GM04504 (cell line): ENCODE measurements around the gene NT5C2.
A peak's percentile ranks its signal among the peaks of the same experiment; 100 is the strongest.

Source experiments
- DNase-seq: peaks from one replicate; pipeline ENCODE4 v3.0.0-alpha.2; 2012; ENCODE audit warnings: low read depth

The NT5C2 gene

DNA sequence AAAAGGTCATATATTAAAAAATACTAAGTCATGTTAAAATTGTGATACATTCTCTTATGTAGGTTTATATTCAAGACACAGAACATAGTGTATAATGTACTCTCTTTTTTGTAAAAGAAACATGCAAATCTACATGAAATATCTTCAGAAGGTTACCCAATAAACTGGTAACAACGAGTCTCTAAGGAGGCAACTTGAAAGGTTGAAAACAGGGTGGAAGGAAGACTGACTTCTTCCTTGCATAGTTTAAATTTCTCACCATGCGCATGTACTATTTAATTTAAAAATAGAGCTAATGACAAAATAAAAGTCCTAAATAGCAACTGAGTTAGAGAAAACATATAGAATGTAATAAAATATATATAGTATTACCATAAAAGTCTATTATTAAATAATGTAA lies 132.5 kb downstream of the NT5C2 start:
- DNase-seq = no peak

DNA sequence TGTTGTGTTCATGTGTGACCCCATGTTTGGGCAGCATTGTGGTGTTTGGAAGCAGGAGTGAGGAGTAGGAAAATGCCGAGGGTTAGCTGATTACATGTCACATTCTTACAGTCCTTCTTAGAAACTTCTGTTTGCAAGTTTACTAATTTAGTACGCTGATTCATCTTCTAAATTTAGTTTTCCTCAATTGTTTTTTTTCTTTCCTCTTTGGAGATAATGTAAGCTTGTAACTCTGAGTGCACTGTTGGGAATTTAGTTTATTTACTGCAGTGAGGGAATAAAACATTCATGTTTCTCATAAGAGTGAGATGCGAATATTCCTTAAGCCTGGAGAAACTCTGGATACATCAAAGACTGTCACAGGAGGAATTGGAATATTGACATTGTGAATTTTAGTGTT lies 135.0 kb downstream of the NT5C2 start:
- DNase-seq = no peak

DNA sequence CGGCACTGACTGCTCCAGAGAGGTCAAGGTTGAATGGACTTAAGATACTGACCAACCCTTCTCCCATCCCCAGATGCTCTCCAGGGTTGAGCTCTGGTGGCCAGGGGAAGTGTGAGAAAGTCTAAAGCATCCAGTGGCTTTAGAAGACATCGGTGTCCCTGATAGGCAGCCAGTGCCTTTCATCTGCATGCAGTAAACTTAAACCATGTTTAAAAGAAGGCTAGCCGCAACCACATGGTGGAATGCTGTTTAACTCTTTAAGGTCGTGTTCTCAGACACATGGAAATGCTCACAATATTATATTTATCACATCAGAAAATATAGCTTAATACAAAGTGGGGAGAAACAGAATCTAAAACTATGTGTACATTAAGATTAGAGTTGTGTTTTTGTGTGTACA lies 138.0 kb downstream of the NT5C2 start:
- no peak for DNase-seq

DNA sequence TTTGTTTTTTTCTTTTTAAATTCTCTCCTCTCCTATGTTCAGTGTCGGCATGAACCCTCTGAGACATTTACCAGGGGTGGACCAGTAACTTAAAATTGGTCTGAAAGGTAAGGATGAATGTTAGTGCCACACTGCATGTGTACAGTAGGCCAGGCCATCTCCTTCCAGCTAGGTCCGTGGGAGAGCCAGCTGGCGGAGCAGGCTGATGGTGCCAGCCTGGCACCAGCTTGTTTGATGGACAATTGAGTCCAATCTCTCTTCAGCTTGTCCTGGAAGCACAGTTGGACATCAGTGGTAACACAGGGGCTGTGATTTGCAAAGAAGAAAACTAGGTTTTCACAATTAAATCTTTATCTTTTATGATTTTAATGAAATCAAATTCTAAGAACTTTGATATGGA lies 138.5 kb downstream of the NT5C2 start:
- DNase-seq = no peak

DNA sequence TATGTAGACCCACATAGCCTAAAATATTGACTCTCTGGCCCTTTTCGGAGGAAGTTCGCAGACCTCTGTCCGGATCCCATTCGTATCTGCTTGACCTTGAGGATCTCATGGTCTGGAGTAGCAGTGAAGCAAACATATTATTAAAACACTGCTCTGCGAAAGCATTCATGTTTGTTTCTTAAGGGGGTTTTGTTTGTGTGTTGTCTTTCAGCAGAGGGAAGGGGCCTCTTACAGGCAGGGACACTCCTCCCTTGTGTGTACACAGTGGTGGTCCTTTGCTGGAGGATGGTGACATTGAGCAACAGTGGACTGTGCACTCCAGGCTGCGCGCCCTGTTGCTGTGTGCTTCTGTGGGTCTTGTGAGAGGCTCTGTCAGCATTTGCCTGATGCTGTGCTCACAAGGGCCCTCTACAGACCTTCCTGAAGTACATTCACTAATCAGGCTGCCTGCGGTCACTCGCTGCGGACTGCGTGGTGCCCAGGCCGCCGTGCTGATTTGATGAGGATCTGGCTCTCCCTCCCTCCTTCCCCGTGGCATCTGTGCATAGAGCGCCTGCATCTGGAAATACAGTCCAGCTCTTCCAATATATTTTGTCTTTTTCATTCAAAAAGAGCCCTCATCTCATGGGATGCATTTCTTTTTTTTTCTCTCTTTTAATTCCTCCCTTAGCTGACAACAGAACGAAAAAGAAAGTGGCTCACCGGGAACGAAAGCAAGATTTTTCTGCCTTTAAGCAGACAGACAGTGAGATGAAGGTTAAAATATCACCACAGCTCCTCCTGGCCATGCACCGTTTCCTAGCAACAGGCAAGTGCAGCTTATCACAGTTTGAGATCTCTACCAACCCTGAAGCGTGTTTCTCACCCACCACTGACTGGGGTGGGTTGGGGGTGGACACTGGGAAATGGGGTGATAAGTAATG lies 139.2 kb downstream of the NT5C2 start:
- peak; percentile 65 for DNase-seq

DNA sequence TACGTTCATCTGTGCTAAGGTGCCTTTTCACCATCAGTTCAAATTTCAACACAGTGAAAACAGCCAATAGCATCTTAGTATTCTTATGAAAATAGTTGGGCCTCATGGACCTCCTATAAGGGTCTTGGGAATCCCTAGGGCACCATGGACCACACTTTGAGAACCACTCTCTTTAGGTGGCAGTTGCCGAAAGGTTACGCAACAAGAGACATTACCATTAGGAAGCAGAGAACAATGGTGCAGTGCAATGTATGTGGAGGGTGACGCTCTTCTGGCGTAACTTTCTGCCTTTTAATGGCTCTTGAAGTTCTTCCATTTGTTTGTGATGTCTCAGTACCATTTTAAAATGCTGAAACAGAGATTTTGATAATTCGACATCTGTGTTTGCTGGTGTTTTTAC lies 143.8 kb downstream of the NT5C2 start:
- DNase-seq = no peak

DNA sequence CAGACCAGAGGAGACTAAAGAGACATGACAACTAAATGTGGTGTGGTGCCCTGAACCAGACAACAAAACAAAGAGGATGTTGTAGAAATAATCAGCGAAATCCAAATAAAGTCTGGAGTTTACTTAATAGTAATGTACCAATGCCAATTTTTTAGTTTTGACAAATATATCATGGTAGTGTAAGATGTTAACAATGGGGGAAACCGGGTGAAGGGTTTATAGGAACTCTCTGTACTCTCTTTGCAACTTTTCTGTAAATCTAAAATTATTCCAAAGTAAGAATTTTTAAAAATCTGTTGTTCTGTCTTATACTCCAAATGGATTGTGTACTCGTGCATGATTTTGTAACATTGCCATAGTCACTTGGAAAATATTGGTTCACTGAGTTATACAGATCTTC lies 145.7 kb downstream of the NT5C2 start:
- DNase-seq = no peak

DNA sequence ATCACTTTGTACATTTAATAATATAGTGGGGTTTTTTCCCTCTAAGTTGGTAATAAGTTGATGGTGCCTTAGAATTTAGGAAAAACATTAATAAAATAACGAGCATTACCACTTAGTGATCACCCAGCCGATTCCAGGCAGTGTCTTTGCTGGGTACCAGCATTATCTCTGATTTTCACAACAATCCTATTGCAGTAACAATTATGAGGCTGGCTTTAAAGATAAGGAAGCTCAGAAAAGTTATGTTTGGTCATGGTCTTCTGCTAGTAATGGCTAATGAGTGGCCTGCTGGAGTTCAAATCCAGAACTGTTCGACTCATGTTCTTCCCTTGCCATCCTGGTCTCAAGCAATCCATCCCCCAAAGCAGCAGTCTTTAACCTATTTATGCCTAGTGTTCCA lies 147.1 kb downstream of the NT5C2 start:
- DNase-seq = no peak

DNA sequence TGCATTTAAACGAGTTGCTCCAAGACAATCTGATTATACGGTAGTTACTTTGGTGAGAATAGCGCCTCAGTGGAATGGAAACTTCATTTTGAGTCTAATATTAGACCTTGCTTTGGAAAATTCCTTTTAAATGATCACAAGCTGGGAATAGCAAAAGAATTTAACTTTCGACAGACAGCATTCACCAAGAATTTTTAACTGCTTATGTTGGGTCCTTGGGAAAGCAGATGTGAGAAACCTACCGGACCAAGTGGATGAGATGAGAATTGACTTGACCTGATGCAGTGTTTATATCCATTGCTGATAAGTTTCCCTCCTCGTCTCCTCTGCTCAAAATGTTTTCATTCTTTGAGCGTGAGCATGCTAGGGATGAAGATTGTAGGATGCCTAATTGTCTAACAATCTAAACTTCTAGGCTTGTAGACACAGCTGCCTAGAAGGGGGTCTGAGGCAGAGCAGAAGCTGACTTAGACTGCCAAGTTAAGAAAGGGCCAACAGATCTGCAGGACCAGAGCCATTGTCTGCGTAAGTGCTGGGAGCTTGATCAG lies 148.1 kb downstream of the NT5C2 start:
- peak; percentile 57 for DNase-seq

DNA sequence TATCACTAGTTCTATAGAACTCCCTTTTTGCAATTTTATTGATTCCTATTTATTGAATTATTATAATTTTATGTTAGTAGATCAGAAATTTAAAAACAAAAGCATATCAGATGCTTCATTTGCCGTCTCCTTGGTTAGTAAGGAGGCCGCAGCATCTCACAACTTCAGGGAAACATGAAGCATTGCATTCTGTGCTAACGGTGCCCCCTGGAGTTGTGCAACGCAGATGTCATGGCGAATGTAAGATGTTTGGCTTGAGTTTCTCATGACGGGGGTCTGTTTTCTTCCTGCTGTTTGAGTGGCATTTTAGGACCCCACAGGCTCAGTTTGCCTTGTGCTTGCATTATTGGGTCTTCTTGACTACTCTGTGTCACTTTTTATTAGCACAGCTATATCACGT lies 150.2 kb downstream of the NT5C2 start:
- no peak for DNase-seq

DNA sequence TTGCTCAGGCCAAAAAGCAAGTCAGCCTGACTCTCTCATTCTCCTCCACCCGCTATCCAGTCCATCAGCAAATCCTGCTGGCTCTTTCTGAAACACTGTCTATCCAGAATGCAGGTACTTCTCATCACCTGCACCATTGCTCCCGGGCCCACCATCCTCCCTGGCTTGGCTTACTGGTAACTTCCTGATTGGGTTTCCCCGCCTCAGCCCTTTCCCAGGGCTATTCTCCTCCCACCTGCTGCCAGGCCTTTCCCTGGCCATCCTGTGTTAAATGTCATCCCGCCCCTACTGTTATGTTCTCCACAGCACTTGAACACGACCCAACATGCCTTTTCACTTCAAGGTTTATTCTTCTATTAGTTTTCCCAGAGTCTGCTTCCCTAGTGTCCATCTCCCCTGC lies 150.9 kb downstream of the NT5C2 start:
- DNase-seq = no peak

DNA sequence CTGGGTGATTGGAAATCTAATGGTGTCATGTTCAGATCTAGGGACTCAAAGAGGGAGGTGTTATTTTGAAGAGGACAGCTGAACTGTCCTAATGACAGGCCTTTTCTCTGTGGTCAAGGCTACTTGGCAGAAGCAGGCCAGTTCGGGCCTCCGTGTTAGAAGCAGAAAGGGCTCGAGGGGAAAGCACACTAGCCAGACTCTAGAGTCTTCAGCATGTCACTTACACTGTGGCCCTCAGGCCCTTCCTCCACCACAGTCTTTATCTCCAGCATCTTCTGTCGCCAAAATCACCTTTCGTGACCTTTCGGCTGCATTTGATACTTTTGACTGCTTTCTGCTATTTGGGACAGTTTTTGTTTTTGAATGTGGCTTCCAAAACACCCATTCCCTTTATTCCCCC lies 151.7 kb downstream of the NT5C2 start:
- no peak for DNase-seq

DNA sequence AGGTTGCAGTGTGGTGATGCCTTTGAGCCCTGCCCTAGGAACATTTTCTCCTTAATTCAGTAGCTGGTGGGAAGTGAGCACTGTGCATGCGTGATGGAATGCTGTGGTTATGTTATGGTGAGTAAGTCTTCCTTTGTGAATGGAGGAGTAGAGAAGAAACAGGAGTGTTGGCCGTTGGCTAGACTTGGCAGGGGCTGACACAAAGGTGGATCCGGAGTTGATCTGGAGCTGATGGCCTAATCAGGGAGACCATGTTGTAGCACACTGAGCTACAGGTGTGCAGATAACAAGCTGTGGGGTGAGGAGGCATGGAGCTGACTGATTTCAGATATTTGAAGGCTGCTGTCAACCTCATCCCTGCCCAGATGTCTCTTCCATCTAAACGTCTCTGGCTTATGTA lies 152.7 kb downstream of the NT5C2 start:
- DNase-seq = peak; percentile 28

DNA sequence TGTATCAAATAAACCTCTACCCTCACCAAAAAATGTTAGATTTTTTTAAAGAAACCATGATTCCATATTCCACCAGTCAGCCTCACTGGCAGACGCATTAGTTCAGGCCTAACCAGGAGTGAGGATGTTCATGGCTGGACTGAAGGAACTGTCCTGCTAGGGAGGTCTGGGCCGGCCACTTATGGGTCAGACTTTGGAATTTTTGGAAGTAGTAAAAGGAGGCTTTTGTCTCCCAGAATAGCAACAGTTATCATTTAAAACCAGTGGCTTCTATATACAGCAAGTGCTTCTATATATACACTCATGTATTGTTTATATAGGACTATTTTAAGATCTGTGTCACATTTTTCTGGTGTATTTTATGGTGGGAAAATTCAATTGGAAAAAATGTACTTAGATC lies 154.5 kb downstream of the NT5C2 start:
- DNase-seq = no peak
